GM18519 (cell line): ENCODE measurements around the gene FKTN.
"Not testable (repeated sequence)": the region's sequence is repeated elsewhere in the genome, so short reads cannot be mapped to it uniquely, and the experiment has no call there.

Source experiments
- ATAC-seq: cut with Tn5 transposase; IDR thresholded peaks from one replicate; pipeline ENCODE4 v1.9.1; 2021; ENCODE audit warnings: mild to moderate bottlenecking, moderate library complexity; ENCODE audit not compliant: unreplicated experiment, low FRiP score

The FKTN gene

DNA sequence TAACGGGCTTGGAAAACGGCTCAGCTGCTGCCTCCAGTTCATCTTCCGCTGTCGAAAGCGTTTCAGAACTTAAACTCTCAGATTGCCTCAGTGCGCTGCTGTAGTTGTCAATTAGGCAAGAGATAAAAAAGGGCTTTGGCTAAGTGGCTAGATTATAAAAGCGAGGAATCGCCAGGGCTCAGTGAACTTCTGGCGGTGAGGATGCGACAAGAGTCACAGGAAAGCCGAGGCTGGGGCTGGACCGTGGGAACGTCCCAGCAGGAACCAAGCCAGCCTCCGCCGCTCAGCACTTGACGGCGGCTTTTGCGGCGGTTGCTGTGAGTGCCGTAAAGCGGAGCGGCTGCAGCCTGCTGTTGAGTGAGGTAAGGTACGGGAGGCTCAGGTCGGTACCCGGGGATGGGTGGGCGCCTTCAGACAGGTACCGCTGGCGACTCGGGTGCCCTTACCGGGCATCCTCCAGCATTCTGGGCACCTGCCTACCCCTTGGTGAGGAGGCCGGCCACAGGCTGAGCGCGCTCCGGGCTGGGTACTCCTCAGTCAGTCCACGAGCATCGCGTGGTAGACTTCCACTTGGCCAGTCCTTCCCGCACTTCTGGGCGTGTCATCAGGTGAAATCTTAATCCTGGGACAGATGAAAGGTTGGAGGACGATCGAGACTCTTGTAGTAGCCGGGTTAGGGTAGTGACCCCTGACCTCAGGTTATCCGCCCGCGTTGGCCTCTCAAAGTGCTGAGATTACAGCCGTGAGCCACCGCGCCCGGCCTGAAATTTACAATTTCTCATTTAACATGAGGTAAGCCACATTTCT lies at the start of gene FKTN:
TSS of gene FKTN (plus strand) at position 328 of the 807 bp plus-strand sequence. CDS start 16,902 bp downstream, outside the sequence.
- peak; percentile 87 for ATAC-seq

DNA sequence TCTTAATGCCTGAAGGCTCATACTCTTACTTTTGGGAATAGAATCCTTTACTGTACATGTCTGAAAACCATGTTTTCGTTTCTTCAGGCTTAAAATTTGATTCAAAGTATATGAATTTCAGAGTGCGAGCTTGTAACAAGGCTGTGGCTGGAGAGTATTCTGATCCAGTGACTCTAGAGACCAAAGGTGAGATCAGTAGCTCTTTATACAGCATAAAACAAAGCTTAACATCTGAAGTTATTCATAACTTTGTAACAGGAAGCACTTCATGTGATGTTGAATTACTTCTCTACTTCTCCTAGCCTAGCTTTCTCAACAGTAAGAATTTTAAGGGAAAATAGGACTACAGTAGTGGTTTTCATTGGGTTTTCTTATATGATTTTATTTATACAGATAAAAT lies 49.4 kb upstream of the FKTN start:
- no peak for ATAC-seq

DNA sequence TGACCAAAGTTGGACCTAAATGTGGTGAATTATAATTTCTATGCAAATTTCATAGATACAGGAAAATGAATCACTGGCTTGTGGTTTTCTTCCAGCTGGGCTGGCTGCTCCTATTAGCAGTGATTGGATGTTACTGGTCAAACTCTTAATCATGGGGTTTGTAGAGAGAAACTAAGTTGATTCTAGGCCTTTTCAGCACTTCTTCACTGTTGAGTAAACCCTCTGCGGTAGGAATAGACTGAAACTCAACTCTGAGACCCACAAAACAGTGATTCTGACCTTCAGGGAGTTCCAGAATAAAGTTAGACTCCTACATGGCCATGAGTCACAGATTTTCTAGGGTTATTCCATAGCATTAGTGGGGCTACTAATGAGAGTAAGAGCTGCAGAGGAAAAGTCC lies 47.9 kb upstream of the FKTN start:
- no peak for ATAC-seq

DNA sequence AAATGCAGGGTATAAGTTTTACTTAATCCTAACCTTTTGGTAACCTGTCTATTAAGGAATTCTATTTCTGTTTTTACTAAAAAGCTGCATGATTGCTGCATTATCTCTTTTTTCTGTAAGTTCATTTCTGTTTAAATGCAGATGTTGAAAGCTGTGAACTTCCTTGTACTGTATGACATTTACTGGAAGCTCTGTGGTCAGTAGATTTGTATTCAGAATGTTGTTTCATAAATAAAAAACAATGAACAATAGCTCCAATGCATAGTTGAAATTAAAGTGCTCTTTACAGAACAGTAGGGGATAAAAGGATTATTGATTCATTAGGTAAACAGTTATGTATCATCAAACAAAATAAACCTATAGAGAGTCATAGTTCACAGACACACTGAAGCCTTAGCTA lies 46.5 kb upstream of the FKTN start:
- ATAC-seq = no peak

DNA sequence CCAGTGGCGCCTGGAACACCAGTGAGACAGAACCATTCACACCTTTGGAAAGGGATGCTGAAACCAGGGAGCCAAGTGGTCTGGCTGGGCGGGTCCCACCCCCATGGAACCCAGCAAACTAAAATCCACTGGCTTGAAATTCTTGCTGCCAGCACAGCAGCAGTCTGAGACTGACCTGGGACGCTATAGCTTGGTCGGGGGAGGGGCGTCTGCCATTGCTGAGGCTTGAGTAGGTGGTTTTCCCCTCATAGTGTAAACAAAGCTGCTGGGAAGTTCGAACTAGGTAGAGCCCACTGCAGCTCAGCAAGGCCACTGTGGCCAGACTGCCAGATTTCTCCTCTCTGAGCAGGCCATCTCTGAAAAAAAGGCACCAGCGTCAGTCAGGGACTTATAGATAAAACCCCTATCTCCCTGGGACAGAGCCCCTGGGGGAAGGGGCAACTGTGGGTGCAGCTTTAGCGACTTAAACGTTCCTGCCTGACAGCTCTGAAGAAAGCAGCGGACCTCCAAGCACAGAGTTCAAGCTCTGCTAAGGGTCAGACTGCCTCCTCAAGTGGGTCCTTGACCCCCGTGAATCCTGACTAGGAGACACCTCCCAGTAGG lies 42.0 kb upstream of the FKTN start:
- no peak for ATAC-seq

DNA sequence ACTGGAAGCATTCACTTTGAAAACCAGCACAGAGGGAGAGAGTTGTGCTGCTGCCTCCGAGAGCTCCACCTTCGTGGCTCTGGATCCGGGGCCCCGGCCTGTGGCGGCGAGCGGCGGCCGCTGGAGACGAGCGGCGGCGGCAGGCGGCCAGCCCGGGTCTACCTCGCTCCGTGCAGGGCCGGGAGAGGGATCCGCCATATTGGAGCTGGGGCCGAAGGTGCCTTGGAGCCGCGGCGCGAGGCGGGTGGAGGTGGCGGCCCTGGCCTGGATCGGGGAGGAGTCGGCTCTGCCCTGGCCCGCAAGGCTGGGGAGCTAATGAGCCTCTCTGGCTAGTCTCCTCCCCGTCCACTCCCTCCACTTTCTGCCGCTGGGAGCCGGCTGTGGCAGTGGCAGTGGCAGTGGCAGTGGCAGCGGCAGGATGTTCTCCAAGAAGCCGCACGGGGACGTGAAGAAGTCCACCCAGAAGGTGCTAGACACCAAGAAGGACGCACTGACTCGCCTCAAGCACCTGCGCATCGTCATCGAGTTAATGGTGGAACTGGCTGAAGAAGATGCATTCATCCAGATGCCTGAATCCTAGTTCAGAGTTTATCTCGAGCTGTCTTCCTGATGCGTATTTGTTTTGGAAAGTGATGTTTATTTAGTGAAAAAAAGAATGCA lies 38.1 kb upstream of the FKTN start:
- not testable (repeated sequence) for ATAC-seq

DNA sequence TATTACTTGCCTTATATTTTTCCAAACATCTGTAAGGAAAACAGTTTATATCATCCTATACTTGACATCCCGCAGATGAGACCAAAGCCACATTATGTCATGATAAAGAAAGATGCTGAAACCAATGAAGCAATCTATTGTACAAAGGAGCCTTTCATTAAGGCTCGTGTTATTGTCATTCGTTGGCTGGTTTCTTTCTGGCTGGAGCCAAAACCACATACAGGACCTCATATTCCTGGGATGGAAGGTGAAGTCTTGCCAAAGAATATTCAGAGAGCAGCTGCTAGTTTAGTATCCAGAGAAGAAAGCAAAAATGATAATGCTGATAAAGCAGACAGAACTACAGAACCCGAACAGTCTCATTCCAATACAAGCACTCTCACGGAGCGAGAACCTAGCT lies 36.9 kb upstream of the FKTN start:
- ATAC-seq = not testable (repeated sequence)

DNA sequence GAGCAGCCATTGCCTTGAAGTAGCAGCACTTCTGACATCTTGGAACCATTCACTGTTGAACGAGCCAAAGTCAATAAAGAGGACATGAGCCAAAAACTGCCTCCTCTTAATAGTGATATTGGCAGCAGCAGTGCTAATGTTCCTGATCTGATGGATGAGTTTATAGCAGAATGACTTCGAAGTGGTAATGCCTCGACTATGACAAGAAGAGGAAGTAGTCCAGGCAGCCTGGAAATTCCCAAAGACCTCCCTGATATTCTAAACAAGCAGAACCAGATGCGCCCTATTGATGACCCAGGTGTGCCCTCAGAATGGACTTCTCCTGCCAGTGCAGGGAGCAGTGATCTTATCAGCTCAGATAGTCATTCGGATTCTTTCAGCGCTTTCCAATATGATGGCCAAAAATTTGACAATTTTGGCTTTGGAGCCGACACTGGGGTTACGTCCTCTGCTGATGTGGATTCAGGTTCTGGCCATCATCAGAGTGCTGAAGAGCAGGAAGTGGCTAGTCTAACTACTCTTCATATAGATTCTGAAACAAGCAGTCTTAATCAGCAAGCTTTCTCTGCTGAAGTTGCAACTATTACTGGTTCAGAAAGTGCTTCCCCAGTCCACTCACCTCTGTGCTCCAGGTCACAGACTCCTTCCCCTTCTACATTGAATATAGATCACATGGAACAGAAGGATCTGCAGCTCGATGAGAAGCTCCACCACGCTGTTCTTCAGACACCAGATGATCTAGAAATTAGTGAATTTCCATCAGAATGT lies 35.1 kb upstream of the FKTN start:
- ATAC-seq = peak; percentile 88

DNA sequence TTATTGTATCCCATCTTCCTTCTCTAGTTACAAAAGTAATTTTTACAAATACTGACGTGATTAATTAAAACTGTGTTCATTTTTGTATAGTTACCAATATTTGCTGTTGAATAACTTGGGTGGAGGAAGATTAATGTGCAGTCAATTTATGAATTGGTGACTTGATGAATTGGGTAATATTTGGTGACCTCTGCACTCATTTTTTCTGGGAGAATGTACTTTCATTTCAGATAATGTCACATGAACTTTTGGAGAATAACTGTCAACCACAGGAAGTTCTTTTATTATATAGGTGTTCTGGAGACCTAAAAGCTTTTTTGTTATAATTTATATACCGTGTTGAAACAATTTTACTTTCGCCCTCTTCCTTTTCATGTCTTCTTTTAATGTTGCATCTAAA lies 26.4 kb upstream of the FKTN start:
- ATAC-seq = no peak

DNA sequence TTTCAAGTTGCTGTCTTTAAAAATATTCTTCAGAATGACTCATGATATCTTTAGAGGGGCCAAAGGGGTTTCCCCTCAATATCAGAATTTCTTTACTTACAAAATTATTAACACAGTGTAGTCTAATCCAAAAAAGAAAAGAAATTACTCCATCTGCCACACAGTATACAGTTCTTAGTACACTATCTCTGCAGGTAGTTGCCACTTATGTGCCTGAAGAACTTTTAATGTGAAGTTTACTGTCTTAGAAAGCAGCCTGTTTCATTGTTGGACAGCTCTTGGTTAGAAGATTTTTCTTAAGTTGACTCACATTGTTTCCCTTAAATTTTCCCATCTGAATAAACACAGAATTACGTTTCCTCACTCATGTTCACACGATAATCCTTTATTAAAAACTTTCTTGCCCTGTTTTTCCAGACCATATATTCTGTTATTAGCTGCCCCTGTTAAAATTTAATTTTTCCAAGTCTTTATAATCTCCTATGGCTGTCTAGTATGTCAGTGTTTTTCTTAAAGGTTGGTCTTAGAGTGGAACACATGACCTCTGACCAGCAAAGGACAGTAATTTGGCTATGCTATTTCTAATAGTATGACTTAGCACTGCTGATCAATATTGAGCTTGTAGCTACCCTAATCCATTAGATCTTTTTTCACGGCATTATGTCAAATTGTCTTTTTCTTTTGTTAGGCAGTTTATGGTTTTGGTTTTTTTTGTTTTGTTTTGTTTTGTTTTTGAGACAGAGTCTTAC lies 21.8 kb upstream of the FKTN start:
- ATAC-seq = no peak

DNA sequence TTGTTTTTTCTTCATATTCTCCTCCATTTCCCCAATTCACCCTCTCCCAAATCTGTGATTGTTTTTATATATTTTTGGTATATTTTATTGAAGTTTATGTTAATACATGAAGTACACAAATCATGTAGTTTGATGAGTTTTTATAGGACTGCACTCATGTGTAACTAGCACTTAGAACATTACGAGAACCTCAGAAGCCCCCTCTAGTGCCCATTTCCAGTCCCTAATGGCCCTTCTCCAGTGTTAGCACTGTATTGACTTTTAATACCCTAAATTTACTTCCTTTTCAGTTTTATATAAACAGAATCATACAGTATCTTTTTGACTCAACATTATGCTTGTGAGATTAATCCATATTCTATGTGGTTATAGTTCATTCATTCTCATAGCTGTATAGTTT lies 18.5 kb upstream of the FKTN start:
- ATAC-seq = no peak

DNA sequence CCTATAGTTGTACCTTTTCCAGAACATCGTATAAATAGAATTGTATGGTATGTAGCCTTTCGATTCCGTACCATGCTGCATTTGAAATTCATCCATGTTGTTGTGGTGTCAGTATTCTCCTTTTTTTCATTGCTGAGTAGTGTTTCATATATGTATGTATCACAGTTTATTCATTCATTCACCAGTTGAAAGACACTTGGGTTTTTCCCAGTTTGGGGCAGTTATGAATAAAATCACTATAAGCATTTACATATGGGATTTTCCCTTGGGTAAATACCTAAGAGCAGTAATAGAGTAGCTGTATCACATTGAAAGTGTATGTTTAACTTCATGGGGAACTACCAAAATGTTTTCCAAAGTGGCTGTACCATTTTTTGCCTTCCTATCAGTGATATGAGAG lies 16.1 kb upstream of the FKTN start:
- ATAC-seq = peak; percentile 93

DNA sequence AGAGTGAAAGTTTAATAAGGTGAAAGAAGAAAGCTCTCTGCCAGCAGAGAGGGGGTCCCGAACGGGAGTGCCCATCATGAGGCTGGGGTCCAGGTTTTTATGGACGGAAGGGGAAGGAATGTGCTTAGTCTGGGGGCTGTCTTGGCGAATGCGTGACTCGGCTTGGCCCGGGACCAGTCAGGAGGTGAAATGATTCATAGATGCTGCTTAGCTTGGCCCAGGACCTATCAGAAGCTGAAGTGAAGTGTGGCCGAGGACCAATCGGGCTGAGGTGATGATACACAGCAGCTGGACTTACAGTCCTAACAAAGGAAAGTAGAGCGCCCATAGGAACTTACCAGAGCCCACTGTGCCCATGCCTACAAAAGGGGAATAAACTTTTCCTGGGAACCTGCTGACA lies 3.9 kb upstream of the FKTN start:
- ATAC-seq = no peak

DNA sequence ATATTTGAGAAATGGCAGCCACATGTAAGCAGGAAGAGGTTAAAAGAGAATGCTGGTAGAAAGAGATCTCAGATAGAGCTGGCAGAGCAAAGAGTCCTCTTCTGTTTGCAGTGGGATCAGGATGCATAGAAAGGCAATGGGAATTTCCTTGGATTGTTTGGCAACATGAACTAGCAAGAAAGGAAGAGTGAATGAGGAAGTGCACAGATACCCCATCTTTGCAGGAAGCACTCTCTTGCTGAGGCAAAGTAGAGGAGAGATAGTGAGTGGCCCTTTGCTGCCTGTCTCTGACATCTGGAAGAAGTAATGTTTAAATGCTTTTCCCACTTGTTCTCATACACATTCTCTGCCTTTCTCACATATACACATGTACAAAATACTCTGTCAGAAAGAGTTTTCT lies 14.5 kb downstream of the FKTN start:
- no peak for ATAC-seq

DNA sequence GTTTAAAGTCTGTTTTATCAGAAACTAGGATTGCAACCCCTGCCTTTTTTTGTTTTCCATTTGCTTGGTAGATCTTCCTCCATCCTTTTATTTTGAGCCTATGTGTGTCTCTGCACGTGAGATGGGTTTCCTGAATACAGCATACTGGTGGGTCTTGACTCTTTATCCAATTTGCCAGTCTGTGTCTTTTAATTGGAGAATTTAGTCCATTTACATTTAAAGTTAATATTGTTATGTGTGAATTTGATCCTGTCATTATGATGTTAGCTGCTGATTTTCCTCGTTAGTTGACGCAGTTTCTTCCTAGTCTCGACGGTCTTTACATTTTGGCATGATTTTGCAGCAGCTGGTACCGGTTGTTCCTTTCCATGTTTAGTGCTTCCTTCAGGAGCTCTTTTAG lies 22.0 kb downstream of the FKTN start:
- not testable (repeated sequence) for ATAC-seq

DNA sequence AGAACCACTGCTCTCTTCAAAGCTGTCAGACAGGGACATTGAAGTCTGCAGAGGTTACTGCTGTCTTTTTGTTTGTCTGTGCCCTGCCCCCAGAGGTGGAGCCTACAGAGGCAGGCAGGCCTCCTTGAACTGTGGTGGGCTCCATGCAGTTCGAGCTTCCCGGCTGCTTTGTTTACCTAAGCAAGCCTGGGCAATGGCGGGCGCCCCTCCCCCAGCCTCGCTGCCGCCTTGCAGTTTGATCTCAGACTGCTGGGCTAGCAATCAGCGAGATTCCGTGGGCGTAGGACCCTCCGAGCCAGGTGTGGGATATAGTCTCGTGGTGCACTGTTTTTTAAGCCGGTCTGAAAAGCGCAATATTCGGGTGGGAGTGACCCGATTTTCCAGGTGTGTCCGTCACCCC lies 23.6 kb downstream of the FKTN start:
- not testable (repeated sequence) for ATAC-seq

DNA sequence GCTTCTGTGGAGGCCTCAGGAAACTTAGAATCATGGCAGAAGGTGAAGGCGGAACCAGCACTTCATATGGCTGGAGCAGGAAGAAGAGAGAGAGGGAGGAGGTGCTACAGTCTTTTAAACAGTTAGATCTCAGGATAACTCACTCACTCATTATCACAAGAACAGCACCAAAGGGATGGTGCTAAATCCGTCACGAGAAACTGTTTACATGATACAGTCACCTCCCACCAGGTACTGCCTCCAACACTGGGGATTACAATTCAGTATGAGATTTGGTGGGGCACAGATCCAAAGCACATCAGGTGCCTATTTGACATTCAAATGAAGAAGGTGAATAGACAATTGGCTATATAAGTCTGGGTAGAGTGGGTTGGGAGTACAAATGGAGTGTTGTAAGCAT lies 35.2 kb downstream of the FKTN start:
- no peak for ATAC-seq

DNA sequence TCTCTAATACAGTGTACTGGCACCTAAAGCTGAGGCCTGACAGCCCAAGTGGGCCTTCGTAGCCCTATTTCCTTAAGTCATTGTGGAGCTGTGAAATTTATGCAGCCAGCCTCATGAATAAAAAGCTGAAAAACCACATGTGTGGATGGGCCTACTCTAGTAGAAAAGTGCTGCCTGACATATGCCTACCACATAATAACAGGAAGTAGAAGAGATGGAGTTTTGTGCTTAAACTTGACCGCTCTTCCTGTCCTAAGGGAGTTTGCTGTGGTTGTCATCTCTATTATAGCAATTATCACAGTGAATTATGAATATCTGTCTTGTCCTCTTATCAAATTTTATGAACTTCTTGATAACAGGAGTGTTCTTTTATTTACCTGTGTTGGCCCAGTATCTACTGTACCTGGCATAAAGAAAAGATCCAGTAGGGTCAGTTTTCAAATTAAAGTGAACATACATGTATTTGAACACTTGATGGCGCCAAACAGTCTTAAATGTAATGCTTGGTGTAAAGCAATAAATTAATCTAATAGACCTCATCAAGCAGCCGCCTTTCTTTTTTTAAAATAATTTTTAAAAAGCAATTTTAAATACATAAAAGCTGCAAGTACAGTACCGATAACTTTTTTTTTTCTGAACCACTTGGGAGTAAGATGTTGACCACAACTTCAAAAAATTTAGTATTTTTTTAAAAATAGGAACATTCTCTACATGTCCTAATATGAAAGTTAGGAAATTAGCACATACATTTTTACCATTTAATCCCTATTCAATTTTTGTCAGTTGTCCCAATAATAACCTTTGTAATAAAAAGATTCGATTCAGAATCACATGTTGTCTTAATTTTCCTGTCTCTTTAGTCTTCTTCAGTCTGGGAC lies 51.0 kb downstream of the FKTN start:
- ATAC-seq = peak; percentile 81

DNA sequence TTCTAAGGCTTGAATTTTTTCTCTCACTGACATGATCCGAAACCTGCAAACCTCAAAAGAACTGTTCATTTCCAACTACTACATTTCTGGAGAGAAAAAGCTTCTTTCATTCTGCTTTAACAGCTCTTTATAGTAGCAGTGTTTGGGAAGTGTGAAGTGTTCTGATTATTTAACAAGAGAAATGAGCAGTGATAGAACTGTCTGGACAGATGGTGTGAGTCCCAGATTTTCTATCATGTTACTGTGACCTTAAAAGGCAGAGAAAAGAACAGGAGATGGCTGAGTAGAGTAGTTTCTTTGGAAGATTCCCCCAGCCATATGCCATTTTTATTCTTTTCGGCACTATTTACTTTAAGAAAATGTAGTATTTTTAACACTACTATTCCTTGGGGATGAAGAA lies 63.1 kb downstream of the FKTN start:
- no peak for ATAC-seq
